ENCODE data around the gene PRR14L. TPM values are rescaled to one million over a fixed set of nuclear protein-coding genes. Genes with fewer than 3 reads are reported as not detected.
"Not testable (repeated sequence)": the region's sequence is repeated elsewhere in the genome, so short reads cannot be mapped to it uniquely, and the experiment has no call there.

Gene PRR14L
- total RNA-seq, 2 donors from 2014 or later = 22.1 to 38.2 TPM

- Histone ChIP-seq H3K4me1 (ENCODE audit: control insufficient read depth in 1 of 2, low read depth in 2 of 2) (peaks cover 6 to 20% of the 10 kb centered on the region in 2 donors), H3K9me3 (no peaks in the 10 kb centered on the region), H3K4me3 (no peak overlapping the region), H3K27me3 (replicated peaks; ENCODE audit: insufficient read depth) (no peaks in the 10 kb centered on the region), H3K36me3 (peaks cover 13% of the 10 kb centered on the region), H3K27ac (no peak overlapping the region)
- no peak for ATAC-seq (ENCODE audit: insufficient number of reproducible peaks, low FRiP score, low read depth)
- no peak for DNase-seq (ENCODE audit: low spot score)
- no peak for TF ChIP-seq CTCF (IDR thresholded peaks at IDR 0.05)
Observed at GRCh38 chr22:31723723-31724122, 26.2 kb downstream of the PRR14L start.

GRCh38 chr22:31719850-31720471 lies 30.0 kb downstream of the PRR14L start:
- no peak overlapping the region for H3K4me3 ChIP-seq
- H3K4me1 ChIP-seq (ENCODE audit: control insufficient read depth in 1 of 2, low read depth in 2 of 2) = peaks cover 0 to 3% of the 10 kb centered on the region in 2 donors
- DNase-seq (ENCODE audit: low spot score) = no peak
- no peak for ATAC-seq (ENCODE audit: insufficient number of reproducible peaks, low FRiP score, low read depth)
- peaks cover 34% of the 10 kb centered on the region for H3K36me3 ChIP-seq
- no peak overlapping the region for H3K27ac ChIP-seq
- no peak for TF ChIP-seq CTCF (IDR thresholded peaks at IDR 0.05)
- no peaks in the 10 kb centered on the region for H3K9me3 ChIP-seq
- H3K27me3 ChIP-seq (replicated peaks; ENCODE audit: insufficient read depth) = no peaks in the 10 kb centered on the region

GRCh38 chr22:31715147-31715778 lies 34.7 kb downstream of the PRR14L start:
- Histone ChIP-seq H3K27ac (no peak overlapping the region), H3K9me3 (no peaks in the 10 kb centered on the region), H3K4me1 (ENCODE audit: control insufficient read depth in 1 of 2, low read depth in 2 of 2) (no peaks in the 10 kb centered on the region), H3K4me3 (no peak overlapping the region), H3K27me3 (replicated peaks; ENCODE audit: insufficient read depth) (no peaks in the 10 kb centered on the region), H3K36me3 (peaks cover 49% of the 10 kb centered on the region)
- no peak for TF ChIP-seq CTCF (IDR thresholded peaks at IDR 0.05)
- ATAC-seq (ENCODE audit: insufficient number of reproducible peaks, low FRiP score, low read depth) (no peak), DNase-seq (ENCODE audit: low spot score) (no peak)

GRCh38 chr22:31711226-31711625 lies 38.7 kb downstream of the PRR14L start:
- H3K27ac ChIP-seq; ATAC-seq (ENCODE audit: insufficient number of reproducible peaks, low FRiP score, low read depth); H3K4me1 ChIP-seq (ENCODE audit: control insufficient read depth in 1 of 2, low read depth in 2 of 2); H3K4me3 ChIP-seq; DNase-seq (ENCODE audit: low spot score); H3K9me3 ChIP-seq; H3K27me3 ChIP-seq (replicated peaks; ENCODE audit: insufficient read depth): not testable (repeated sequence)
- peaks cover 40% of the 10 kb centered on the region for H3K36me3 ChIP-seq

GRCh38 chr22:31707519-31707918 lies 42.4 kb downstream of the PRR14L start:
- Histone ChIP-seq H3K4me3 (no peak overlapping the region), H3K9me3 (no peaks in the 10 kb centered on the region), H3K4me1 (ENCODE audit: control insufficient read depth in 1 of 2, low read depth in 2 of 2) (no peaks in the 10 kb centered on the region), H3K27me3 (replicated peaks; ENCODE audit: insufficient read depth) (no peaks in the 10 kb centered on the region), H3K36me3 (peaks cover 35% of the 10 kb centered on the region), H3K27ac (no peak overlapping the region)
- no peak for ATAC-seq (ENCODE audit: insufficient number of reproducible peaks, low FRiP score, low read depth)
- no peak for TF ChIP-seq CTCF (IDR thresholded peaks at IDR 0.05)
- no peak for DNase-seq (ENCODE audit: low spot score)
